GM21528 (cell line): ENCODE measurements around the gene PDK3.

Experiments used
- ATAC-seq: cut with Tn5 transposase; IDR thresholded peaks from one replicate; pipeline ENCODE4 v1.9.1; 2021; ENCODE audit warnings: mild to moderate bottlenecking, moderate library complexity; ENCODE audit not compliant: unreplicated experiment, low FRiP score

The PDK3 gene

DNA sequence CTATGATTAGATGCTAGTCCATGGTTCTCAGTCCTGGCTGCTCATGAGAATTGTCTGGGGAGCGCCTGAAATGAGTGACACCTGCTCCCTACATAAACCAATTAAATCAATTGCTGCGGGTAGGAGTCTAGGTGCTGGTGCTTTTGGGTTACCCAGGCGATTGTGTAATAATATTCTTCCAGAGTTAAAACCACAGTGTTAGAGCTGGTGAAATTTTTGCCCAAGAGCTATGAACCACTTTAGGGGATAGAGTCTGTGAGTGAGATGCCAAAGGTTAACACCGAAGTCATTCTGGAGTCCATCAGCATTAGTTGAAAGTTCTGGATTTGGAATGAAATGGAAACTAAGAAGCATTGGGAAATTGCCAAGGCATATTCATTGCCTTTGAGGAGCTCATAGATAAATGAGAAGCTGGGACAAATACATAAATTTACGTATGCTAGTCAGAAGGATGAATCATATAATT lies 15.3 kb downstream of the PDK3 start:
- ATAC-seq = peak; percentile 42

DNA sequence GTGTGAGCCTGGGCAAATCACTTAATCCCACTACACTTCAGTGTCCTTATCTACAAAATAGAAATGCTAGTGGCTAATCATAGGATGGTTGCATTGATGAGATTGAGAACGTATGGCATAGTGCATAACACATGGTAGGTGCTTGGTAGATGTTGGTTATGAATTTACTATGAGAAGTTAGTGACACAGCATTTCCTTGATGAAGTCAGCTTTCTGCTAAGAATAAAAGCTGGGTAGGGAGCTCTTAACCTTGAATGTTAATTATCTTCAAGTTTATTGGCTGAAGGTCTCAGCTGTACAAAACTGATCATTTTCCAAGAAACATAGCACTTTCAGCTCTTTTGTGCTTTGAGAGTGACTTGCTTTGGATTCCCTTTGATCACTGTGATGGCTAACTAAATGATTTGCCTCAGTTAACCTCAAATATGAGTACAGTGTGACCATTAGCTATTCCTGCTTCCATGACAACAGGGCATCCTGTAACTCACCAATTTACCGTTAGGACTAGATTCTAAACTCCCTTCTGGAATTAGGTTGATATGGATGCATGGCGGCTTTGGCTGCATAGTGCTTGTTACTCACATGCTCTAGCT lies 17.8 kb downstream of the PDK3 start:
- ATAC-seq = no peak

DNA sequence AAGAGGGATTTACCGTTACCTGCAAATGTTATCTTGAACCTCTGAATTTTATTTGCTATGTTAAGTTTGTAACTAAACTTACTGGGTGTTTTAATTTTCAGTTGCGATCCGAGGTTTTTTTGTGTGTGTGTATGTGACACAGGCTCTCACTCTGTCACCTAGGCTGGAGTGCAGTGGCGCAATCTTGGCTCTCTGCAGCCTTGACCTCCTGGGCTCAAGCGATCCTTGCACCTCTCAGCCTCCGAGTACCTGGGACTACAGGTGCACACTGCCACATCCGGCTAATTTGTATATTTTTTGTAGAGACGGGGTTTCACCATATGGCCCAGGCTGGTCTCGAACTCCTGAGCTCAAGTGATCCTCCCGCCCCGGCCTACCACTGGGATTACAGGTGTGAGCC lies 18.5 kb downstream of the PDK3 start:
- no peak for ATAC-seq

DNA sequence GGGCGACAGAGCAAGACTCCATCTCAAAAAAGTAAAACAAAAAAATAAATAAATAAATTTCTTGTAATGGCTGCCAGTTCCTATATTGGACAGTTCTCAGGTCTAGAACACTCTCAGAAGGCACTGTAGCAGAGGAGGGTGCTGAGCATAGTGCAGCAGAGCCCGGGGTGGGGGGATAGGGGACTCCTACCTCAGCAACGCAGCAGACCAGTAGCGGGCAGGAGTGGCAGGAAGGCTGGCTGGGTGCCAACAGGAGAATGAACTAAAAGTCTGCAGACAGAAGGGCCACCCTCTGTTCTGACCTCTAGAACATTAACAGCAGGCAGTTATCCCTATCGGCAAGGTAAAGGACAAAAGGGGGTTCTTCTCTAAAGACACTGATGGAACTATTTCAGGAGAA lies 20.2 kb downstream of the PDK3 start:
- no peak for ATAC-seq

DNA sequence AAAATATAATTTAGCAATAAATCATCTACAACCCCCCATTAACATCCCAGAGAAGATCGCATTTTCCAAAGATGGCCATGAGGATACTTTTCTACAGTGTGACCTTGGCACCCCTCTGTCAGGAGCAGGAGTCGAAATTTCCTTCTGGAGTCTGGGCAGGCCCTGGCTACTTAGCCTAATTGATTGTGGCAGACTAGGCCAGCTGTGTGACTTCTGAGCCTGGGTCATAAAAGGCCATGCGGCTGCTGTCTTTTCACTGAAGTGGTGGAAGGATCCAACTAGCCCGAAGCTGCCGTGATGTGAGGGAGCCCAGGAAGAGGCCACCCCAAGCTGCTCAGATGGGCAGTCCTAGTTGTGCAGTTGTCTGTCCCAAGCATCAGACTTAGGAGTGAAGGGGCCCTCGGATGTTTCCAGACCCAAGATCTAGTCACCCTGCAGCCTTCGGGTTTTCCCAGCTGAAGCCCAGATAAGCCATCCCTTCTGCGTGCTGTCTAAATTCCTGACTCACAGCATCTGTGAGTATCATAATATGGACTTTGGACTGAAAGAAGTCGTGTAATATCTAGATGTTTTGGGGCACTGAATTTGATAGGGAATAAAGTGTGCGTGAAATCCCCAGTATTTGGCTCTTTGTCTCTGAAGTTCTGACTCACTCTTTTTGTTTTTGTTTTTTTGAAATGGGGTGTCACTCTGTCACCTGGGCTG lies 21.0 kb downstream of the PDK3 start:
- ATAC-seq = no peak

DNA sequence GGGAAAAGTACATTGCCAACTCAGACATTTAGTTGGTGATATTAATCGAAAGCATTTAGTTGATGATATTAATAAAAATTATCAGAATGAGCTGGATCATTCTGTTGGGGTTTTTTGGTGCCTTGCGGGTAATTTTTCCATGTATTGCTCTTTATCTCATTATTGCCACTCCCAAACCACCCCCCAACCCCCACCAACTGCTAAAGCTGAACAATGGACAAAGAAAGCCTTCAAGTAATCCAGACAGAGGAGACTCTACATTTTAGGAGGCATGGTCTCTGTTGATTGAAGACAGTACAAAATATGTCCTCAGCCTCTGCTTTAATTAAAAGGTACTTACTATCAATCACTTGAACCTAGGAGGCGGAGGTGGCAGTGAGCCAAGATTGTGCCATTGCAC lies 22.5 kb downstream of the PDK3 start:
- no peak for ATAC-seq

DNA sequence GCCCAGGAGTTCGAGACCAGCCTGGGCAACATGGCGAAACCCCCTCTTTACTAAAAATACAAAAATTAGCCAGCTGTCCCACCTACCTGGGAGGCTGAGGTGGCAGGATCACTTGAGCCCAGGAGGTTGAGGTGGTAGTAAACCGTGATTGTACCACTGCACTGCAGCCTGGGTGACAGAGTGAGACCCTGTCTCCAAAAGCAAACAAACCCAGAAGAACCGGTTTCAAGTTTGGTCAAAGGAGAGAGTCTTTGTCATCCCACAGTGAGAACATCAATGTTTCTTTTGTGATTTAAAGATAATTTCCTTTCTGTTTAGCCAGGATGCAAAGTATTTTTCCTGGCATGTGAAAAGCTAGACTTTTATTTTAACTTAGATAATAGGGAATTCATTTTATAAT lies 26.7 kb downstream of the PDK3 start:
- ATAC-seq = no peak

DNA sequence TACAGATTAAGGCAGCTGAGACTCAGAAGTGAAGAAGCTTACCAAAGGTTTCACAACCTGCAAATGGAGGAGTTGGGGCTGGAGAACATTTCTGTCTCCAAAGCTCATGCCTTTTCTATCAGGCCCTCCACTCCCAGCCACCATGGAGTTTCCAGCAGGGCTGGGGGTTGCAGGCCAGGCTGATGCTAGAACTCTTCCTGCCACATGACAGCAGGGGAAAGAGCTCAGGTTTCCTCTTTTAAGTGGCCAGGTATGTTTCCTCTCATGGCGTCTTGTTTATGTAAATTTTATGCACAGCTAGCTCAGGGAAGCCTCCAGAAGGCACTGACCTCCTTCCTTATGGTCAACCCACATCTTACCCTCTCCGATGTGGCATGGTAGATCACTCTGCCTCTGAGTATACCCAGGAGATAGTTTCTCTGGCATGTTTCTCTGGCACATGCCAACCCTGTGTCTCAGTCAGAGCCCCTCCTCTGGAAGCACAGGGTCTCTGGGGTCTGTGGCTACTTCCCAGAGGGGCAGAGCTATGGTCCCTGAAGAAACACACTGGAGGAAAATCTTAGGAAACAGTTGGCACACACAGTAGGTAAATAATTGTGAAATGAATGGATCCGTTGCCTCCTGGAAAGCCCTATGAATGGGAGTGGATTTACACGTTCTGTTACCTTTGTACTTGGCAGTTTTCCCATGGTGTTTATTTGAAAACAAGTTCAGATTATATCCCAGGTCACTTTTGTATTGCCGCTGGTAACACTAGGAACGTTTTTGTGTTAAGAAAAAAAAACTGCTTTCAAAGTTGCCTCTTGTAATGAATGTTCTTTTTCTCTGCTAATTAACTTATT lies 28.9 kb downstream of the PDK3 start:
- ATAC-seq = no peak

DNA sequence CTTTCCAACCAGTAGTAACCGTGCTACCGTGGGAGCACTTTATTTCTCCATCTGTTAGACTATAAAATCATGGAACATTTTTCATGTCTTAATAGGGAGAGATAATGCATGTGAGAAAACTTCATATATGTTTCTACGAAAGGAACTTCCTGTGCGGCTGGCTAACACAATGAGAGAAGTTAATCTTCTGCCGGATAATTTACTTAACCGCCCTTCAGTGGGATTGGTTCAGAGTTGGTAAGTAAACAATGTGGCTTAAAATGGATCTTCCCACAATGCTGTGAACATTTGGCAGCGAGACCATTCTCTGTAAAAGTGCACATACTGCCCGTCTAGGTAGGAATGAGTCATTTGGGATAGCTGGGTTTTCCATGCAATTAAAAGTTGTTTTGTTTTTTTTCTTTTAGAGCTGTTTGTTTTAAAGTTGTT lies 29.6 kb downstream of the PDK3 start:
- ATAC-seq = no peak

DNA sequence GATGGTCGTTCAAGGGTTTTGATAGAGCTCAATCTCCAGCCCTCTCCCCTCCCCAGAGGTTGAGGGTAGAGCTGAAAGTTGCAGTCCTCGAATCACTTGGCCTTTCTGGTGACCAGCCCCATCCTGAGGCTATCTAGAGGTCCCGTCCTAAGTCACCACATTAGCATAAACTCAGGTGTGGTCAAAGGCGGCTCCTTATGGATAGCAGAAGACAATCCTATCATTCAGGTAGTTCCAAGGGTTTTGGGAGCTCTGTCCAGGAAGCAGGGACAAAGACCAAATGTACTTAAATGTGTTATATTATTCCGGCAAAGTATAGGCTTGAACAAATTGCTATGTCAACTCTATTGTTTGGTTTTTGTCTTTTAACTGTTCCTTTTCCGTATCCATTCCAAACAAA lies 30.6 kb downstream of the PDK3 start:
- no peak for ATAC-seq

DNA sequence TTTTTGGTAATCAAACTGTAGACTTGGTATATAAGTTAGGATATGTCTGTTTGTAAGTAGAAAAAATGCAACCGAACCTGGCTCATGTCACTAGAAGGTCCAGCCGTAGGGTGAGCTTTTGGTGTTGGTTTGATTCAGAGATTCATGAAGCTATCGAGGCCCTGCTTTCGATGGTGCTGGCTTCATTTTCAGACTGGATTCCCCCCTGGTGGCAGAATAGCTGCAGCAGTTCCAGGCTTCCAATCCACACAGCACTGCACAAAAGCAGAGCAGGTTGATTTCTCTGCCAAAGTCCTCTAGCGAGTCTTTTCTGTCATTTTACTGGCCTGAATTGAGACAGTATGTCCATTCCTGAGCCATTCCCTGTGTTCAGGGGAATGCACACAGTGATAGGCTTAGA lies 33.1 kb downstream of the PDK3 start:
- ATAC-seq = no peak

DNA sequence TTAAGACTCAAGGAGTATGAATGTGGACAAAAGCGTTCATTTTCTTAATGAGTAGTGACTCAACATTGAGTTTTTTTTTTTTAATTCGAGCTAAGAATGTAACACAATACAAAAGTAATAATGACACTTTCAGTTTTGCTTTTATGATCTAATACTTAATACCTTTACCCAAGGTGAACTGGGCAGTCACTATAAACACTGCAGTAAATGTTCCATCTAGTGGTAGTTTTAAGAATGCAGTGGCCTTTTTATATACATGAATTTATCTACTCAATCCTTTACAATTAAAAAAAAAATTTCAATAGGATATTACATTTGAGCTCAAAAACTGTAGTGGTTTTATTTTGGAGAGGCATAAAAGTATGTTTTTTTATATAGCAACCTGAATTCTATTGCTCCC lies 33.9 kb downstream of the PDK3 start:
- ATAC-seq = no peak

DNA sequence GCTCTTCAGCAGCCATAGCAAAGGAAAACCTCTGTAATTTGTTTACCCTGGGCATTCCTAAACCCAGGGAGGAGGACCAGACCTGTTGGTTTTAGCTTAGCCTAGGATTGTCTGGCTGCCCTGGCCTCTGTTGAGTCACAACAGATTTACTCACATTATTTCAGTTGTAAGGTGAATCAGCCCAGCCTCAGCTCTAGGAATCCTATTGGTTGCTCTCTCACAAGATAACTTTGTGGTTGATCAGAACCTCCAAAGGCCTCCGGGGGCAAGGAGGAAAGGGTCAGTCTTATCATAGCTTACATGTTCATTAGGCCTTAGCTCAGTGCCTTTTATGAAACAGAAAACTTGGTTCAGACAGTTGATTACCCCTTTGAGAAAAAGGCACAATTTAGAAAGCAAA lies 41.0 kb downstream of the PDK3 start:
- ATAC-seq = no peak

DNA sequence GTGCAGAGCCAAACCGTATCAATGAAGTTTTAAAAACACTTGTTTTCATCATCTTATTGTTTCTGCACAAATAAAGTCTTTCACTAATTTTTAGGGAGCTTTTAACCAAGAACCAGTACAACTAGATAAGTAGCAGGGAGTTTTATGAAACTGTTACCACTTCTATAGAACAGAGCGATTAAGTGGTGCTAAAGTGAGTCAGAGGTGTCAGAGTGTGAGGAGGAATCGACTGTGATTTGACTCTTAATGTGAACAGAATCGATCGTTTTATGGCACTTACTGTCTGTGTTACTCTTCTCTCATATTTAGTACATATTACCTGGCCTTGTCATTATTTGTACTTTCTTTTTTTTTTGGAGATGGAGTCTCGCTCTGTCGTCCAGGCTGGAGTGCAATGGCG lies 43.3 kb downstream of the PDK3 start:
- ATAC-seq = no peak

DNA sequence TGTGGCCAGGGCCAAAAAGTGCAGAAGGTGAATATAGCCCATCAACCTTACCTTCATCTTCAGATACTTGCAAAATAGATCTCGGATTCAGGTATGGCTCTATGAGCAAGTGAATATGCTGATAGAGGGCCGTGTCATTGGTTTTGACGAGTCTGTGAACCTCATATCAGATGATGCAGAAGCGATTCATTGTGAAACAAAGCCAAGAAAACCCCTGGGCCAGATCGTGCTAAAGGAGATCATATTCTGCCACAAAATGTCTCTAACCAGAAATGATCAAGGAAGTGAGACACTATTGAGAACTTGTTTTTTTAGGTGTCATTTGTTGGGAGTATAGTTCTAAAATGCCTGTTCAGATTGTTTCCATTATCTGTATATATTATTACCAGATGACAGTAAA lies 48.3 kb downstream of the PDK3 start:
- ATAC-seq = peak; percentile 91

DNA sequence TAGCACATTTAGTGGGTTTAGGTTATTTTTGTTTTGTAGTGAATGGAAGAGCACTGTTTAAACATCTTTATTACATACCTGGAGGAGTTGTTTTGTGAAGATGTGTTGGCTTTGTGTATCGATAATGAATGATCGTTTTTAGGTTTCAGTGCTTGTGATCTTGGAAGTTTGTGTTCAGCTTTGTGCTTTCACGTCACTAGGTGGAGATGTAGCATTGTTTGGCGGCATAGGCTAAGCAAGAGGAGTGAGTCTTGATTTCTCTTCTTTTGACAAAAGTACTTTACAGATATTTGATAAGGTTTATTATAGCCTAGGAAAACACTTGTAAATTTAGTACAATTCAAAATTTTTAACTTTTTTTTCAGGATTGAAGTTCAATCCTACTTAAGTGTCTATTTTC lies 50.4 kb downstream of the PDK3 start:
- no peak for ATAC-seq

DNA sequence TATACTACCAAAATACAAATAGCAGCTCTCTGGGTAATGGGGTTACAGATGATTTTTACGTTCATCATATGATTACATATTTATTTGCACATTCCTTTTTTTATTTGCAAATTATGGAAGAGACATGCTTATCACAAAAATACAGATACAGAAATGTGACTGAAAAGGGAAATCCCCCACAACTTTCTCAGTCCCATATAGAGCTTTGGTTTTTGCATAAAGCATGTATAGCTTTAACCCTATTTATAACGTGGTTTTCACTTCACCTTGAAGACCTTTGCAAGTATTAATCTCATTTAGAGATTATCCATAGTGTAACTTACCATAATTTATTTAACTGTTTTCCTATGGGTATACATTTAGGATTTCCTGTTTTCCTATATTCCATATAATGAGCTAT lies 55.4 kb downstream of the PDK3 start:
- ATAC-seq = no peak

DNA sequence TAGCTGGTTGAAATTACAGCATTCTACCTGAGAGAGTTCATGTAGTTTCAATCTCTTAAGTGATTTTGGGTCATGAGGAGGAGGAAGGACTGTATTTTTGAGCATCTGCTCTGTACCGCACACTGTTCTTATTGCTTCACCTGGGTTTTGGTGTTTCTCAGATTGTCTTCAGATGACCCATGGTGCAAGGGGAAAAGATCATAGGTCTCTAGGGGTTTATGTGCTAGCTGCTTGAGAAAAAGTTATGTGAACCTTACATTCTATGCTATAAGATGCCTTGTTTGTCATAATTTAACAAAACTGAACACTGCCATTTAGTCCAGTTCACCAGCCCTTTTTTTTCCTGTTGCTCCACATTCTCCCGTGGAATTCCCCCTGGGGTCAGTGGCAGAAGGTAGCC lies 60.4 kb downstream of the PDK3 start:
- no peak for ATAC-seq

DNA sequence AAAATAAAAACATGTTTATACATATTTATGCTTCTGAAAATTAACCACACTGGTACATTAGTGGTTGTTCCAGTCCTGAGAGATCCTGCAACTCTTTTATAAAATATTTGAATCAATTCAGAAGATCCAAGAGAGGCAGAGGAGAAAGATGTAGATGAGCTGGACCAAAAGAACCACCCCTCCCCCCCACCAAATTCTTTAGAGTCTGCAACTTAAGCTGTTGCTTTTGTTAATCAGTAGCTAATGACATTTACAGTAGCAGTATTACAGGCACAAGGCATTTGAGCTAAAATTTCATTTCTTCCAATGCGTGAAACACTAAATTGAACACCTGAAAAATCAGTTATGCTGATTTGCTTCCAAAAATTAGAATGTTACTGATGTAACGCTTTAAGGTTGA lies 61.5 kb downstream of the PDK3 start:
- no peak for ATAC-seq

DNA sequence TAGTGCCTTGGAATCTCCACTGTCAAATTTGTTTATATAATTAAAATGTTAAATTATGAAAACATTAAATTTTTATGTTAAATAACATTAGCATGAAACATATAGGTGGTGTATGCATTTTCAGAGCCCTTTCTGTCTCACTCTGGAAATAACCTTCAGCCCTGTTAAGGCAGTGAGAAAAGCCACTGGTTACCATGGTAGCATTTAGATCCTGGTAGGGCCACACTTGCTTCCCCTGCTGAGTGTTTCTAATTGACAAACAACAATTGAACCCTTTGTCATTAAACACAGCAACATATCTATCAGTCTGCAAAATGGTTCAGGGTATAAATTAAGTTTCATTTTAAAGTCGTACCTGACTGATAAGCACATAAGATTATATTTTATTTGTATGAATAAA lies 63.5 kb downstream of the PDK3 start:
- no peak for ATAC-seq

DNA sequence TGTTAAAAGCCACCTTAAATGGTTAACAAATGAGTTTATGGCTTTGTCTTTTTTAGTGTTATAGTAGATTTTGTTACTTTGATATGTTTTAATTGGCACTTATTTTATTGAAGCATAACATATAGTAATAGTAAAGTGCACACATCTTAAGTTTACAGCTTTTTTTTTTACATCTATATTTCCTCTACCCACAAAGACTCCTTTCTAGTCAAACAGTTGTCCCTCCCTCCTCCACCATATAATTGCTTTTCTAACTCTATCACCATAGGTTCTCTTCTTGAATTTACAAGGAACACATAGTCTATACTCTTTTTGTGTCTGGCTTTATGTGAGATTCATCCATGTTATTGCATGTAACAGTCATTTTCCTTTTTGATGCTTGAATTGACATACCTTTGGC lies 71.5 kb downstream of the PDK3 start:
- ATAC-seq = no peak

DNA sequence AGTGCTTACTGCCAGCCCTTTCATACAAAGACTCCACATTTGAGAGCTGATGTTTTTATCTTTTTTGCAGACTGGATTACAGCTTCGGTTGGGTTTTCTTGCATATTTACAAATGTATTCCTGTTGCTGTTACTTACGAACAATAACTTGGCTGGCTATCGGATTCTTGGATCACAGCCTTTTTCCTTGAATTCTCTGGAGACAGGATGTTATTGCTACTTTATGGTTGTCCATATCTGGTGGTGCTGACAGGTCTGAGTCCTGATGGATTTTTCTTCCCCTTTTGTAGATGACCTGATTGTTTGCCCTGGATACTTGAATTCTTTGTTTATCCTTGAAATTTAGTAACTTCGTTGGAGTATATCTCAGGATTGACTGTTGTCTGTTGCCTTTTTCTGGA lies 77.7 kb downstream of the PDK3 start:
- ATAC-seq = no peak
